AG10803 (cell line): ENCODE data around the gene CROCC.

ENCODE experiments used
- DNase-seq: peaks from one replicate; pipeline ENCODE4 v3.0.0; 2010; ENCODE audit warnings: low read depth
- H3K4me3 ChIP-seq: 2 replicates; pipeline ENCODE4 v1.5.1; 2011; ENCODE audit warnings: mild to moderate bottlenecking, low read length, control low read depth
- TF ChIP-seq, protein P1 (sequence below): conservative IDR thresholded peaks from 2 replicates; pipeline ENCODE4 v1.5.1; 2011; ENCODE audit warnings: mild to moderate bottlenecking, low read length, control low read depth, inconsistent platforms

The CROCC gene

DNA sequence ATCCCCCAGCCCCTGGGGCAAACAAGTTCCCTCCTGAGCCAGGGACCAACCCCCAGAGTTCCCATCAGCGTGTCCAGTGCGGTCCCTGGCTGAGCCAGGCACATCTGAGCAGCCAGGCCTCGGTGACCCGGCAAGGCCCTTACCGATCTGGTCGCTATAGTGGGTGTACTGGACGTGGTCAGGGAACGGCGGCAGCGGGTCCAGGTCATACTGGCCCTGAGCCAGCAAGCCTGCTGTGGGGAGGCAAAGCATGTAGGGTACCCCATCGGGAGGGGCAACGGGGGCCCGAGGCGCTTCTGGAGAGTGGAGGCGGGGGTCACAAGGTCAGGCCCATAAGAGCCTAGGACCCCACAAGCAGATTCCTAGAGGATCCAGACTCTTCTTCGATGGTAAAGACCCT, 55.2 kb downstream of the CROCC start:
- TF ChIP-seq, protein P1, sequence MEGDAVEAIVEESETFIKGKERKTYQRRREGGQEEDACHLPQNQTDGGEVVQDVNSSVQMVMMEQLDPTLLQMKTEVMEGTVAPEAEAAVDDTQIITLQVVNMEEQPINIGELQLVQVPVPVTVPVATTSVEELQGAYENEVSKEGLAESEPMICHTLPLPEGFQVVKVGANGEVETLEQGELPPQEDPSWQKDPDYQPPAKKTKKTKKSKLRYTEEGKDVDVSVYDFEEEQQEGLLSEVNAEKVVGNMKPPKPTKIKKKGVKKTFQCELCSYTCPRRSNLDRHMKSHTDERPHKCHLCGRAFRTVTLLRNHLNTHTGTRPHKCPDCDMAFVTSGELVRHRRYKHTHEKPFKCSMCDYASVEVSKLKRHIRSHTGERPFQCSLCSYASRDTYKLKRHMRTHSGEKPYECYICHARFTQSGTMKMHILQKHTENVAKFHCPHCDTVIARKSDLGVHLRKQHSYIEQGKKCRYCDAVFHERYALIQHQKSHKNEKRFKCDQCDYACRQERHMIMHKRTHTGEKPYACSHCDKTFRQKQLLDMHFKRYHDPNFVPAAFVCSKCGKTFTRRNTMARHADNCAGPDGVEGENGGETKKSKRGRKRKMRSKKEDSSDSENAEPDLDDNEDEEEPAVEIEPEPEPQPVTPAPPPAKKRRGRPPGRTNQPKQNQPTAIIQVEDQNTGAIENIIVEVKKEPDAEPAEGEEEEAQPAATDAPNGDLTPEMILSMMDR = no peak
- H3K4me3 ChIP-seq = no peak overlapping the region
- no peak for DNase-seq

DNA sequence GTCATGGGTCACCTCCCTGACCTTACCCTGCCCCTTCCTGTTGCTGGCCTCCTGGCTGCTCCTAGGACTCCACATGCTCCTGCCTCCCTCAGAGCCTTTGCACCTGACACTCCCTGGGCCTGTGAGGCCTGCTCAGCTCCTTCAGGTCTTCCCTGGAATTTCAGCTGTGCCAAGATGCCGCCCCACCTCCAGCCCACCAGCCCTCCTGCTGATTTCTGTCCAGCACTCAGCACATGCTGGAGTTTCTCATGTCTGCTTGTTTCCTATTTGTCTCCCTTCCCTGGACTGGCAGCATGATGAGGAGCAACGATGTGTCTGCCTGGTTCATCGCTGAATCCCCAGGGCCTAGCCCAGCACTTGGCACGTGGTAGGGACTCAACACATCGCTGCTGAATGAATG, 55.6 kb downstream of the CROCC start:
- TF ChIP-seq, protein P1 = no peak
- no peak for DNase-seq
- H3K4me3 ChIP-seq = no peak overlapping the region

DNA sequence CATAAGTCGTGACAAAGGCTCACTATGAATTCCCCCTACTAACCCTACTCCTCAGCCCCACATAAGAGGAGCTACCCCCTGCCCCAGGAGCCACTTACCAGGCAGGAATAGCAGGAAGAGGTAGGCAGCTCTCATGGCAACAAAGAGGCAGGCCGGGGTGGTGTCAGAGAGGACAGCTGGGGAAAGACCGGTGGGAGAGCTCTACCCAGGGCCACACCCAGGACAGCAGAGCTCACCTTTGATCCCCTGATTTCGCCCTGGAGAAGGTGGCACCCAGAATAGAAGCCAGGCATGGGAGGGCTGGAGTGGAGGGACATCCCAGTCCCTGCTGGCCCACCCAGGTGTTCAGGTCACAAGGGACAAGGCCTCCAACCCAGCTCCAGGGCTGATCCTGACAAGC, 56.4 kb downstream of the CROCC start:
- no peak for DNase-seq
- H3K4me3 ChIP-seq = peak overlapping the region; percentile 91
- TF ChIP-seq, protein P1 = no peak

DNA sequence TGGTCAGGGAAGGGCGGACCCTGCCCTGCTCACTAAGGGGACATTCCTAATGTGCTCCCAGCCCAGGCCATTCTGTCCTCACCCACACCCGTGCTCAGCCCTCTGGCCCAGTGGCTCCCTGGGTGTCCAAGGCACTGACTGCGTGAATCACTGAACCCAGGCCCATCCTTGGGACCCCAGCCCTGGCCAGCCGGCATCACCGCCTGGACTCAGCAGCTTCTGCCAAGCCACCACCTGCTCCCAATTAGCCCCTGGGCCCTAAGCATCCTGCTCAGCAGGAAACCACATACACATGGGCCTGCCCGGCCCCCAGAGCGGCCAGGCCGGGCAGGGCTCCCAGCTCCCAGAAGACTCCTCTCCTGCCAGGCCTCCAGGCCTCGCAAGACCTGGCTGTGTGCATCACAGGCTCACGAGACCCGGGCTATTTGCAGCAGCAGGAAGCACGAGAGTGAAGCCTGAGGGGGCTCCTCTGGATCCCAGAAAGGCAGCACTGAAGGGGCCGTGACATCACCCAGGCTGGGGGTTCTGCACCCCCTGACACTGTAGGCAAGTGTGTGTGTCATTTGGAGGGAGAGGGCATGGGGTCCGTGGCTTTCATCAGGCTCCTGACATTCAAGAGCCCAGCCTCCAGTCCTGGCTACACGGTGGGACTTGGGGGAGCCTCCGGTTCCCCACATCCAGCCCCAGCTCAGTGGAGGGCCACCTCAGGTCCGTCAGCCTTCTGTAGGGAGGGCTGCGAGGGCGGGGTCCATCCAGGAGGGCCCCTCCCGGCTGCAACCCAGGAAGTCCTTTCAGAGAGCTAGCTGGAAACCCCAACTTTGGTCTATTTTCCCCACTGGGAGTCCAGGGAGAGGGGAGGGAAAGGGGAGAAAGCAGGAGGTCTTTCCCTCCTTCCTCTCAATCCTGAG, 57.1 kb downstream of the CROCC start:
- peak; percentile 97 for DNase-seq
- TF ChIP-seq, protein P1 = no peak
- peak overlapping the region; percentile 91 for H3K4me3 ChIP-seq

DNA sequence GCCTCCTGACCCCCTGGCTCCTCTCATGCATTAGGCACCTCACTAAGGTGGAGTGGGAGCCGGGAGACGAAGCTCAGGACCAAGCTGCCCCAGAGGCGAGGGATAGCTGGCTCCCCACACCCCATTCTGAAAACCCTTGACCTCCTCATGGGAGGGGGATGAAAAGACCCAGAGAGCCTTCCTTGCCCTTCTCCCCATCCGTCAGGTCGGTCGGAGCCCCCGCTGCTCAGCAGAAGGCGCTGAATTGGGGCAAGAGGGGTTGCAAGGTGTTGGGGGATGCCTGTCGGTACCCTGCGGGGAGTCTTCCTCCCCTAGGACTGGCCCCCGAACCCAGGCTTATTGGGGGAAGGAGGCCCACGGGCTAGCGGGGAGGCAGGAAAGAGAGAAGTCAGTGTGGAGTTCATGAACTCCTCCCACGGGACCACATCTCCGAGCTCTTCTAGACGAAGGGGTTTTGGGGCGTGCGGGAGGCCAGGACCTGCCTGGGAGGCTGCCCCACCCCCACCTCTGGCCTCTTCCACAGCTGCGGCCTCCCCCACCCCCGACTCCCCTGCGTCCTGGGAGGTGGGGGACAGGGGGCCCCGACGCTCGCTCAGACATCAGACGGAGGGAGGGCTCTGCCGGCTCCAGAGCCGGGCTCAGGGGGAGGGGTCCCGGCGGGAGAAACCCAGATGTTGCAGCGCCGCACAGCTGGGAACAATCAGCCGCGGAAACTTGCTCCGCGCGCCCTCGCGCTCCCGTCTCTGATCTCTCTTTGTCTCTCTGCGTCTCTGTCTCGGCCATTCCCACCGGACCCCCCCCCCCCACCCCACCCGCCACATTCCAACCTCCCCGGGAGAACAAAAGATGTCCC, 58.0 kb downstream of the CROCC start:
- DNase-seq = peak; percentile 67
- H3K4me3 ChIP-seq = peak overlapping the region; percentile 91
- TF ChIP-seq, protein P1 = no peak

DNA sequence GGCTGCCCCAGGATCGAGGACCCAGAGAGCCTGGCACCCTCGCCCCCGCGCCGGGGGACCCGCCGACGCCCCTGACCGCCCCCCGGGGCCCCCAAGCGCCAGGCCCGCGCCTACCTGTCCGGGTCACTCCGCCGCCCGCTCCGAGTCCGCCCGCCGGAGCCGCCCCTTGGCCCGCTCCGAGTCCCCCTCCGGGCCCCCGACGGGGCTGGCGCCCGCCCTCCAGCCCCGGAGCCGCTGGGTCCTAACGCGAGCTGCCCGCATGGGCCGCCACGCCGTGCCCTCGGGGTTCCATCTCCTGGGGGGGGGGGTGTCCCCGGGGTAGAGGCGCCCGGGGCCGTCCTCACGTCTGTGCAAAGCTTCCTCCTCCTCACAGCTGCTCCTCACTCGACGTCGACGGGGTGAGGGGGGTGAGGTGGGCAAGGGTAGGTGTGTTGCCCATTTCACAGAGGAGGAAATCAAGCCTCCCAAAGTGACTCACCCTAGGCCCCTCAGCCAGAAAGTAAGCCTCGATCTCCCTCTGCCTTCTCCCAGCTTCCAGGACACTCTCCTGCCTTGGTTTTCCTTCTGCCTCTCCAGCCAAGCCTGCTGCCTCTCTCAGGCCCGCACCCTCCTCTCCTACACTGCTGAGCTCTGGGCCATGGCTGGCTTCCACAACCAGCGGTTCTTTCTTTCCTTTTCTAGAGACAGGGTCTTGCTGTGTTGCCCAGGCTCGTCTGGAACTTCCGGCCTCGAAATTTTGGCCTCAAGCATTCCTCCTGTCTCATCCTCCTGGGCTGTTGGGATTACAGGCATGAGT, 58.9 kb downstream of the CROCC start, which contains the start of gene MFAP2:
MFAP2 (minus strand) TSS at position 148 of the 796 bp plus-strand sequence. CDS start 2,347 bp downstream, outside the sequence.
- TF ChIP-seq, protein P1 = no peak
- peak within 1 kb of the TSS; percentile 91 for H3K4me3 ChIP-seq
- peak; percentile 72 for DNase-seq
